ENCODE data around the gene MTHFD1L.

Gene MTHFD1L

DNA sequence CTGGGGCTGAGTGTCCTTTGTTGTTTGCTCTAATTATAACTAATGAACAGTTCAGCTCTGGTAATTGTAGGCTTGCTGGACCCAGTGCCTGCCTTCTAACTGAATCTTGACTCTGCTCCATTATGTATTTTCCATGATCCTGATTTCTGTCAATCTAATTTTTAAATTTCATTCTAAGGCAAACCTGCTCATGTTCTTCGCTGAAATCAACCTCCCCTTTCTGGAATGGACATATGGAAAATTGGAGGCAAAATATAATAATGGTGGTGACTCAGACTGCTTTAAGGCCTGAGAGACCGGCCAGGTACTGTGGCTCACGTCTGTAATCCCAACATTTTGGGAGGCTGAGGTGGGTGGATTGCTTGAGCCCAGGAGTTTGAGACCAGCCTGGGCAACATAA, 191.6 kb downstream of the MTHFD1L start:
- no peaks in the 10 kb centered on the region for H3F3A ChIP-seq (ENCODE audit: low read depth)
- H3K36me3 ChIP-seq (ENCODE audit: insufficient read depth, low read length), result peaks cover 4% of the 10 kb centered on the region; the same call in 1 of the 2 replicates
- H3K4me1 ChIP-seq (ENCODE audit: insufficient read depth, low read length, poor library complexity, severe bottlenecking), result no peaks in the 10 kb centered on the region

DNA sequence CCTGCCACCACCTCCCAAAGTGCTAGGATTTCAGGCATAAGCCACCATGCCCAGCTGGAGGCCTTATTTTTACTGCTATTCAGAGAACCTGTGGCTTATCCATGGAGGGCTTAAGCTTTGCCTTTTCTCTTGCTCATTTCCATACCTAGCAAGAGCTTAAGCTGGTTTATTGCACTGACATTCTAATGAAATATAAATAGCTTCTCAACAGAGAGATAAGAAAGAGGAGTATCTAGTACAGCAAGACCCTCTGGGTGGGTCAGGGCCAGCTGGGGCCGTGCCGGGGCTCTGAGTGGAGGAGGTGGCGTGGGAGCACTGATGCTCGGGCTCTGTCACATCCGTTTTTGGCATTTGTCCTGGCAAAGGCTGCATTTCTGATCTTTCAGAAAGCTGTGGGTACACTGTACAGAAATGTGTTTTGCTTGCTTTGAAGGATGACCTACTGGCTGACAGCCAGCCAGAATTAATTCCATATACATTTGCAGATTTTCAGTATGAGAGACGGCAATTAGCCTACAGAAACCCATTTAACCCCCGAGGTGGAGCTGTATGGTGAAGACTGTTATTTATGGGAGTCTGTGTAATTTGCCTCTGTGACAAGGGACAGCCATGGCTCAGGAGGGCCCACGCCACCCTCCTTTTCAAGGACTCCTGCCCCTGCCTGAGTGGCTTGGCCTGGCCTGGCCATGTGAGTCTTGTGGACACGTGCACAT, 192.7 kb downstream of the MTHFD1L start:
- Histone ChIP-seq H3F3A (ENCODE audit: low read depth) (no peaks in the 10 kb centered on the region), H3K4me3 (ENCODE audit: low read length, poor library complexity, severe bottlenecking) (no peak overlapping the region), H3K9ac (ENCODE audit: low read depth, low read length, poor library complexity, severe bottlenecking) (no peak overlapping the region), H3K4me1 (ENCODE audit: insufficient read depth, low read length, poor library complexity, severe bottlenecking) (no peaks in the 10 kb centered on the region), H4K20me1 (ENCODE audit: insufficient read depth, low read length, poor library complexity, severe bottlenecking) (no peaks in the 10 kb centered on the region), H3K9me3 (ENCODE audit: insufficient read depth, low read depth, low read length) (no peaks in the 10 kb centered on the region), H2AFZ (ENCODE audit: low read length) (no peak overlapping the region), H3K36me3 (ENCODE audit: insufficient read depth, low read length) (no peaks in the 10 kb centered on the region), H3K27me3 (ENCODE audit: insufficient read depth, low read length, poor library complexity, severe bottlenecking) (no peaks in the 10 kb centered on the region), H3K79me2 (ENCODE audit: insufficient read depth, low read length) (no peaks in the 10 kb centered on the region), H3K4me2 (ENCODE audit: low read depth, low read length, poor library complexity, severe bottlenecking) (no peak overlapping the region), H3K9me2 (replicated peaks; ENCODE audit: low read depth, low read length) (no peaks in the 10 kb centered on the region)
- TF ChIP-seq, protein P1, sequence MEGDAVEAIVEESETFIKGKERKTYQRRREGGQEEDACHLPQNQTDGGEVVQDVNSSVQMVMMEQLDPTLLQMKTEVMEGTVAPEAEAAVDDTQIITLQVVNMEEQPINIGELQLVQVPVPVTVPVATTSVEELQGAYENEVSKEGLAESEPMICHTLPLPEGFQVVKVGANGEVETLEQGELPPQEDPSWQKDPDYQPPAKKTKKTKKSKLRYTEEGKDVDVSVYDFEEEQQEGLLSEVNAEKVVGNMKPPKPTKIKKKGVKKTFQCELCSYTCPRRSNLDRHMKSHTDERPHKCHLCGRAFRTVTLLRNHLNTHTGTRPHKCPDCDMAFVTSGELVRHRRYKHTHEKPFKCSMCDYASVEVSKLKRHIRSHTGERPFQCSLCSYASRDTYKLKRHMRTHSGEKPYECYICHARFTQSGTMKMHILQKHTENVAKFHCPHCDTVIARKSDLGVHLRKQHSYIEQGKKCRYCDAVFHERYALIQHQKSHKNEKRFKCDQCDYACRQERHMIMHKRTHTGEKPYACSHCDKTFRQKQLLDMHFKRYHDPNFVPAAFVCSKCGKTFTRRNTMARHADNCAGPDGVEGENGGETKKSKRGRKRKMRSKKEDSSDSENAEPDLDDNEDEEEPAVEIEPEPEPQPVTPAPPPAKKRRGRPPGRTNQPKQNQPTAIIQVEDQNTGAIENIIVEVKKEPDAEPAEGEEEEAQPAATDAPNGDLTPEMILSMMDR (conservative IDR thresholded peaks at IDR 0.05; ENCODE audit: low read length), result no peak
- no peak for TF ChIP-seq EZH2phosphoT487 (IDR thresholded peaks at IDR 0.05; ENCODE audit: borderline replicate concordance)

More for the DNA sequence above, 191.6 kb downstream of the MTHFD1L start:
- no peak for TF ChIP-seq EZH2phosphoT487 (IDR thresholded peaks at IDR 0.05; ENCODE audit: borderline replicate concordance)
- TF ChIP-seq, protein P1 (conservative IDR thresholded peaks at IDR 0.05; ENCODE audit: low read length), result no peak
- no peaks in the 10 kb centered on the region for H3K9me3 ChIP-seq (ENCODE audit: insufficient read depth, low read depth, low read length)
- H2AFZ ChIP-seq (ENCODE audit: low read length), result no peak overlapping the region
- H3K4me2 ChIP-seq (ENCODE audit: low read depth, low read length, poor library complexity, severe bottlenecking), result no peak overlapping the region
- no peaks in the 10 kb centered on the region for H4K20me1 ChIP-seq (ENCODE audit: insufficient read depth, low read length, poor library complexity, severe bottlenecking)
- no peaks in the 10 kb centered on the region for H3K9me2 ChIP-seq (replicated peaks; ENCODE audit: low read depth, low read length)
- no peak overlapping the region for H3K9ac ChIP-seq (ENCODE audit: low read depth, low read length, poor library complexity, severe bottlenecking)
- no peaks in the 10 kb centered on the region for H3K27me3 ChIP-seq (ENCODE audit: insufficient read depth, low read length, poor library complexity, severe bottlenecking)
- no peaks in the 10 kb centered on the region for H3K79me2 ChIP-seq (ENCODE audit: insufficient read depth, low read length)
- no peak overlapping the region for H3K4me3 ChIP-seq (ENCODE audit: low read length, poor library complexity, severe bottlenecking)

DNA sequence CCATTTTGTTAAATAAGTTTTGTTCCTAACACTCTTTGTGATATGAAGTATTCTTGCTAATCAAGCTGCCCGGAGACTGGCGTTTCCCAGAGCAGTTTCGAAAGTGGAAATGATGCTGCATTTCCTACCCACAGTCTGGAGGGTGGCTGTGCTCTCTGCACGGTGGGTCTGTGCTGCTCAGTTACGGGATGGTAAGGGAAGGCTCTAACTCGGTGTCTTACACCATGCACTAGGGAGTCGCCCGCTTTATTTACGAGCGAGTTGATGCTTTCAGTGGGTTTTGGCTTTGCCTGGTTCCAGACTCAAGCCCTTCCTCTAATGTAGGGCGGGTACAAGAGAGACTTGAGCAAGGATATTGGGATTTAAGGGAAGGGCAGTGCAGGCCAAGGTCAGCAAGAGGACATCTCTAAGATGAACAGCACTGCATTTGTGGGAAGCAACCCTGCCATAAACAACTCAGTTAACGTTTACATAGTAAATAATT, 194.2 kb downstream of the MTHFD1L start:
- Histone ChIP-seq H3K9me3 (ENCODE audit: insufficient read depth, low read depth, low read length) (no peaks in the 10 kb centered on the region), H3K4me3 (ENCODE audit: low read length, poor library complexity, severe bottlenecking) (no peak overlapping the region), H3K27me3 (ENCODE audit: insufficient read depth, low read length, poor library complexity, severe bottlenecking) (no peaks in the 10 kb centered on the region), H3K4me1 (ENCODE audit: insufficient read depth, low read length, poor library complexity, severe bottlenecking) (no peaks in the 10 kb centered on the region), H4K20me1 (ENCODE audit: insufficient read depth, low read length, poor library complexity, severe bottlenecking) (no peaks in the 10 kb centered on the region), H2AFZ (ENCODE audit: low read length) (no peak overlapping the region), H3K9me2 (replicated peaks; ENCODE audit: low read depth, low read length) (no peaks in the 10 kb centered on the region), H3K79me2 (ENCODE audit: insufficient read depth, low read length) (no peaks in the 10 kb centered on the region), H3F3A (ENCODE audit: low read depth) (no peaks in the 10 kb centered on the region), H3K9ac (ENCODE audit: low read depth, low read length, poor library complexity, severe bottlenecking) (no peak overlapping the region), H3K4me2 (ENCODE audit: low read depth, low read length, poor library complexity, severe bottlenecking) (no peak overlapping the region), H3K36me3 (ENCODE audit: insufficient read depth, low read length) (no peaks in the 10 kb centered on the region)
- TF ChIP-seq, protein P1 (conservative IDR thresholded peaks at IDR 0.05; ENCODE audit: low read length), result no peak
- TF ChIP-seq EZH2phosphoT487 (IDR thresholded peaks at IDR 0.05; ENCODE audit: borderline replicate concordance), result no peak
